CD4-positive, alpha-beta T cell treated with Interferon gamma for 1 hour (primary cell): ENCODE data around the gene MRM2.
A peak's percentile ranks its signal among the peaks of the same experiment; 100 is the strongest.
"Not testable (repeated sequence)": the region's sequence is repeated elsewhere in the genome, so short reads cannot be mapped to it uniquely, and the experiment has no call there.

Experiments used
- DNase-seq: peaks from one replicate; pipeline ENCODE4 v3.0.0-alpha.2; 2020

The MRM2 gene

GRCh38 chr7:2241580-2242540 is at the start of gene MRM2, which contains the start of gene NUDT1:
MRM2 (minus strand) TSS chr7:2242205; CDS start chr7:2242169, 36 bp downstream.
NUDT1 (plus strand) TSS chr7:2242226; CDS start chr7:2244575, 2,349 bp downstream.
- peak; percentile 66 for DNase-seq

- no peak for DNase-seq
Measured at GRCh38 chr7:2290877-2291276, 48.9 kb upstream of the MRM2 start.

GRCh38 chr7:2289621-2290020 is 47.6 kb upstream of the MRM2 start:
- no peak for DNase-seq

GRCh38 chr7:2289111-2289586 is 47.1 kb upstream of the MRM2 start:
- no peak for DNase-seq

- peak; percentile 9 for DNase-seq
Measured at GRCh38 chr7:2288503-2288902, 46.5 kb upstream of the MRM2 start.

GRCh38 chr7:2287745-2288144 is 45.7 kb upstream of the MRM2 start:
- DNase-seq: no peak

GRCh38 chr7:2283074-2283473 is 41.1 kb upstream of the MRM2 start:
- no peak for DNase-seq

GRCh38 chr7:2282185-2282751 is 40.3 kb upstream of the MRM2 start:
- DNase-seq: no peak

GRCh38 chr7:2281541-2281940 is 39.5 kb upstream of the MRM2 start:
- no peak for DNase-seq

- DNase-seq: no peak
Measured at GRCh38 chr7:2280424-2280823, 38.4 kb upstream of the MRM2 start.

GRCh38 chr7:2279896-2280295 is 37.9 kb upstream of the MRM2 start:
- DNase-seq: no peak

GRCh38 chr7:2278026-2278425 is 36.0 kb upstream of the MRM2 start:
- DNase-seq: no peak

GRCh38 chr7:2276107-2276506 is 34.1 kb upstream of the MRM2 start:
- no peak for DNase-seq

- no peak for DNase-seq
Measured at GRCh38 chr7:2275101-2275500, 33.1 kb upstream of the MRM2 start.

GRCh38 chr7:2274666-2275065 is 32.7 kb upstream of the MRM2 start:
- DNase-seq: no peak

- DNase-seq: no peak
Measured at GRCh38 chr7:2273866-2274265, 31.9 kb upstream of the MRM2 start.

GRCh38 chr7:2272031-2272430 is 30.0 kb upstream of the MRM2 start:
- DNase-seq: no peak

GRCh38 chr7:2271273-2272026 is 29.4 kb upstream of the MRM2 start:
- DNase-seq: no peak

GRCh38 chr7:2270495-2270894 is 28.5 kb upstream of the MRM2 start:
- DNase-seq: no peak

- no peak for DNase-seq
Measured at GRCh38 chr7:2269991-2270460, 28.0 kb upstream of the MRM2 start.

GRCh38 chr7:2269089-2269990 is 27.3 kb upstream of the MRM2 start:
- not testable (repeated sequence) for DNase-seq

GRCh38 chr7:2266911-2267310 is 24.9 kb upstream of the MRM2 start:
- no peak for DNase-seq
